Measurements from ENCODE around the gene CSPG4.

Gene CSPG4

DNA sequence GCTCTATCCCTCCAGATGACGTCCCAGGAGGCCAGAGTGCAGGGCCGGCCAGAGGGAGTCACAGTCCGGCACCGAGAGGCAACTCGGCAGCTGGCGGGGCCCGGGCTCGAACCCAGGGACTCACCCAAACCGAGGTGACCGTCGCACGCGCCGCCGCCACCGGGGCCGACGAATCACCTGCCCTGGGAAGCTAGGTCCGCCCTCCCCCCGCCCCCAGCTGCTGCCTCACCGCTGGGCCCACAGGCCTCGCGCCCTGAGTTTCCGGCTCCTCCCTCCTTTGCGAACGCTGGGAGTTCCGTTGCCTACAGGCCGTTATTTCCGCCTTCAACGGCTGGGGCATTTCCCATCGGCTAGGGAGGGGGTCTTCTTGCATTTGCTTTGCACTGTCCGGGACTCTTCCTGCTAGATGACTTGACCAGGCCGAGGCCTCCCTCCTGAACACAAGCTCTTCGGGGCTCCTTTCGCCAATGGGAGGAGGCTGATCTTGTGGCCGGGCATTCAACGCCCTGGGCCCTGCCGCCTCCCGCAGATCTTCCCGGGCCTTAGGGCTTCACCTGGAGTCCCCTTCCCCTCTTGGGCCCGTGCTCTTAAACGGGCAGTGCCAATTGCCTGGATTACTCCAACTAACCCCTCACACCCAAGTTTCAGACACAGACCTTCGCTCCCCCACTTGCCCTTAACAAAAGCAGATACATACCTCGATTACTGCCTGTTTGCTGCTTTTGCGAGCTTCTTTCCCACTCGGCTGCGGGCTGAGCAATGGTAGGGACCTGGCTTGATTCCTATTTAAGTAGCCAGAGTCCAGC is 86.9 kb downstream of the CSPG4 start, which contains the start of gene SNUPN:
SNUPN (minus strand) TSS at position 184 of the 806 bp plus-strand sequence. CDS start 4,674 bp downstream, outside the sequence.
- Histone ChIP-seq H3K4me3 (ENCODE audit: low read depth, low read length, poor library complexity, severe bottlenecking) (peak within 1 kb of the TSS; percentile 98), H3K27ac (ENCODE audit: low read depth, low read length, poor library complexity, severe bottlenecking) (peak within 1 kb of the TSS; percentile 96), H3K9ac (ENCODE audit: low read length) (peak within 1 kb of the TSS; percentile 100), H3K4me2 (ENCODE audit: low read length) (peak within 1 kb of the TSS; percentile 91), H3K9me3 (ENCODE audit: low read length) (no peaks in the 10 kb centered on the region), H2AFZ (ENCODE audit: low read length) (peak within 1 kb of the TSS; percentile 78; the same call in 1 of the 2 replicates), H3K27me3 (ENCODE audit: insufficient read depth, low read length) (no peaks in the 10 kb centered on the region), H3K79me2 (ENCODE audit: insufficient read depth, low read length) (no peaks in the 10 kb centered on the region), H3K36me3 (ENCODE audit: insufficient read depth, low read length) (peaks cover 4% of the 10 kb centered on the region; the same call in 1 of the 2 replicates), H3K9me2 (ENCODE audit: low read depth, low read length) (no peaks in the 10 kb centered on the region), H3K4me1 (ENCODE audit: insufficient read depth, low read length, severe bottlenecking) (peaks cover 23% of the 10 kb centered on the region), H3F3A (ENCODE audit: insufficient read depth, low read length) (no peaks in the 10 kb centered on the region), H4K20me1 (ENCODE audit: insufficient read depth, low read length) (no peaks in the 10 kb centered on the region)
- TF ChIP-seq CTCF (IDR thresholded peaks at IDR 0.05; ENCODE audit: low read length) (no peak), EZH2 (IDR thresholded peaks at IDR 0.05; ENCODE audit: borderline replicate concordance, low read length) (no peak)

All from OCI-LY1 (cell line).